ENCODE results near the gene PPIE. TPM values are rescaled to one million over a fixed set of nuclear protein-coding genes. Genes with fewer than 3 reads are reported as not detected.

PPIE gene
- total RNA-seq: 51.8 and 53.0 TPM in 2 replicates

DNA sequence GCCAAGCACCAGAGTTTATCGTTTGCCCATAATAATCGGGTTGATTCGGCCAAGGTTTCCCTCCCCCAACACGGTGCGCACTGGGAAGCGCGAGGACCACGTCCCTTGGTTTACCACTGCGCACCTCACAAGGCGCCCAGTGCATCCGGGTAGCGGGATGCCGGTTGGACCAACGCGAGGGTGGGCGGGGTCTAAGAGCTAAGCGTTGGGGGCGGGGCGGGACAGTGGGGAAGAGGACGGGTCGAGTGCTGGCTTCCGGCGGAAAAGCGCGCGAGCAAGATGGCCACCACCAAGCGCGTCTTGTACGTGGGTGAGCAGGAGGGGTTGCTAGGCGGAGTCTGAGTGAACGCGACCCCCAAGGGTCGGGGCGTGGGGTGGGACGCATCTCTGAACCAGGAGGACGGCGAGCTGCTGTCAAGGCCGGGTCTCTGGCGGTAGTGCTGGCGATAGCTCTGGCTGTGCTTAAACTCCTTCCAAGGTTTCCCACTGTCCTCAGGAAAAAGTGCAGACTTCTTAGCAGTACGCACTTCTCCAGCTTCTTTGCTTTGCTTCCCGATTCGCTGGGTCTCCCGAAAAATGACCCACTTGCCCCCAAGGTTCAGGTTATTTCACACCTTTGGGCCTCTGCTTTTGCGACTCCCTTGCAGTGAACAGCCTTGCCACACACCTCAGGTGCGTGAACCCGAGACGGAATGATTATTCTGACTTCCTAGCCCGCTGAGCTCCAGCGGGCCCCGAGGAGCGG lies at the start of gene PPIE:
TSS of gene PPIE (plus strand) at position 261 of the 745 bp plus-strand sequence. CDS start at position 280, 19 bp downstream.

GRCh38 chr1:39691383-39692151 lies 47.1 kb upstream of the PPIE start, which contains the start of gene HPCAL4:
TSS of gene HPCAL4 (minus strand) at chr1:39691433. CDS start at chr1:39684603, 6,830 bp downstream.

DNA sequence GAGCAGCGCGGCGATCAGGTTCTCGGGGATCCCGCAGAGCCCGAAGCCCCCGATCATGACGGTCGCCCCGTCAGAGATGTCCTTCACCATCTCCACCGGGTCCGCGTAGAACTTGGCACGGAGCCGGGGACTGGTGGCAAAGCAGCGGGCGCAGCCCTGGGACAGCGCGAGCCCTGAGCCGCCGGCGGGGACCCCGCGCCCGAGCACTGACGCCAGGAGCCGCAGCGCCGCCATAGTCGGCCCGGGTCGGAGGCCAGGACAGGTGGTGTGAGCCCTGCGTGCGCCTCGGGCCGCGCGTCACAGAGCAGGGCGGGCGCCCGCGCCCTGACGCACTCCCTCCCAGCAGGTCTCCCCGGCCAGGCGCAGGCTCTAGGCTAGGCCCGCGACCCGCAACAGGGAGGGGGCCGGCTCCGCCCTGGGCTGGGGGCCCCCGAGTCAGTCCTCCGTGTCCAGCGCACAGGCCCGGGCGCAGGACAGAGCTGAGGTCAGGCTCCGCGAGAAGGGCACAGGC lies 32.4 kb downstream of the PPIE start, which contains the start of gene OXCT2:
TSS of gene OXCT2 (minus strand) at position 327 of the 511 bp plus-strand sequence. CDS start at position 234, 93 bp downstream.

DNA sequence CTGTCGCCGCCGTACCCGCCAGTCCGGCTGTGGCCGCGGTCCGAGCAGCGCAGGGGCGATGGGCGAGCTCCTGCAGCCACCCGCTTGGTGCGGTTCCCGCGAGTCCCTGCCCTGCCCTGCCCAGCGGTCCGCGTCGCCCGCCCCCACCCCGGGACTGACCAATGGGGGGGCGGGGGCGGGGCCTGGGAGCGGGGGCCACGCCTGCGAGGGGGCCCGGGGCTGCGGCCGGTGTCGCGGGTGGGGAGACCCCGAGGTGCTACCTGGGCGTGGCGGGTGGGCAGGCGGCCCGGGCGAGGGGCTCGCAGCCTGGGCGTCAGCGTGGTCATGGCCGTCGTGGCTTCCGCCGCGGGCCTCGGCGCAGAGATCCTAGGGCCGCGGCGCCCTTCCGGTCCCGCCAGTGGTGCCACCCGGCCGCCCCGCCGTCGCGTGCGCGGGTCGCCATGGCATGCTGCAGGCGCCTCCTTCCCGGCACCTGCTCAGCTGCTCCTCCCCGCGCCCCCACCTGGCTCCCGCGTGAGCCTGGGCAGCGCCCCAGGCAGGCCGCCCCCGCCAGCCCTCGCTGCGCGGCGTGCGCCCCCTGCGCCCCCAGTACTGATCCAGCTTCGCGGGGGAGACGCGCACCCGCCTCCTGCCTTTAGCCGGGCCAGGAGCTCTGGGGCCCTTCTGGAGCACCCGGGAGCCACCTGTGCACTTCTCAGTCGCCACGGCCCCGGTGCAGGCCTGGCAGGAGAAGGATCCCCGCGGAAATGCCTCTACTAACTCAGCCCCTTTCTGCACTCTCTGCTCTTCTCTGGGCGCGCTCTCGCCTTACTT lies 50.3 kb downstream of the PPIE start, which contains the start of gene BMP8B:
TSS of gene BMP8B (minus strand) at position 108 of the 813 bp plus-strand sequence. CDS start 380 bp downstream, outside the sequence.

Other genes with a start within 250 kb of the PPIE start
- 0.40 TPM in 1 of 2 replicates, not detected in the other for gene BMP8A, start 247.2 kb upstream of the PPIE start, total RNA-seq
- 147 and 186 TPM in 2 replicates for gene PABPC4, start 162.1 kb upstream of the PPIE start, total RNA-seq
- gene HEYL, start 99.2 kb upstream of the PPIE start, total RNA-seq: 0.48 and 14.0 TPM in 2 replicates
- not detected in 2 replicates for gene NT5C1A, start 66.8 kb upstream of the PPIE start, total RNA-seq
- gene HPCAL4, start 47.4 kb upstream of the PPIE start, total RNA-seq: not detected in 2 replicates
- gene OXCT2, start 32.5 kb downstream of the PPIE start, total RNA-seq: 0.64 and 5.2 TPM in 2 replicates
- 0.08 TPM in 1 of 2 replicates, not detected in the other for gene BMP8B, start 50.0 kb downstream of the PPIE start, total RNA-seq
- 13.3 and 19.5 TPM in 2 replicates for gene TRIT1, start 144.6 kb downstream of the PPIE start, total RNA-seq
- gene MYCL, start 163.0 kb downstream of the PPIE start, total RNA-seq: 0.32 and 0.52 TPM in 2 replicates
- 0.32 and 10.3 TPM in 2 replicates for gene MFSD2A, start 216.3 kb downstream of the PPIE start, total RNA-seq